Stomach (tissue), 4 donors: ENCODE data around the gene F10.

Experiments
- POLR2A ChIP-seq, 4 donors: fragments of 450-650 bp; IDR thresholded peaks; one replicate each; pipeline ENCODE4 v1.6.1; 2016; ENCODE audit warnings: antibody characterized with exemption in 4 of 4, control low read depth in 2 of 4, mild to moderate bottlenecking in 1 of 4, moderate library complexity in 1 of 4
- POLR2AphosphoS5 ChIP-seq, 3 donors: sonication (generic); formaldehyde crosslinking; IDR thresholded peaks; one replicate each; pipeline ENCODE4 v1.6.1; 2016; ENCODE audit warnings: antibody characterized with exemption in 3 of 3
- TF ChIP-seq, protein P1 (sequence below), 7 experiments: fragments of 450-650 bp in 4 of 7; fragments of 200-600 bp in 3 of 7; sonication (generic) in 3 of 7; IDR thresholded peaks; one replicate each; pipeline ENCODE4 v1.5.1; 2016 to 2019; ENCODE audit warnings: antibody characterized with exemption in 7 of 7, control low read depth in 2 of 7, mild to moderate bottlenecking in 1 of 7

DNA sequence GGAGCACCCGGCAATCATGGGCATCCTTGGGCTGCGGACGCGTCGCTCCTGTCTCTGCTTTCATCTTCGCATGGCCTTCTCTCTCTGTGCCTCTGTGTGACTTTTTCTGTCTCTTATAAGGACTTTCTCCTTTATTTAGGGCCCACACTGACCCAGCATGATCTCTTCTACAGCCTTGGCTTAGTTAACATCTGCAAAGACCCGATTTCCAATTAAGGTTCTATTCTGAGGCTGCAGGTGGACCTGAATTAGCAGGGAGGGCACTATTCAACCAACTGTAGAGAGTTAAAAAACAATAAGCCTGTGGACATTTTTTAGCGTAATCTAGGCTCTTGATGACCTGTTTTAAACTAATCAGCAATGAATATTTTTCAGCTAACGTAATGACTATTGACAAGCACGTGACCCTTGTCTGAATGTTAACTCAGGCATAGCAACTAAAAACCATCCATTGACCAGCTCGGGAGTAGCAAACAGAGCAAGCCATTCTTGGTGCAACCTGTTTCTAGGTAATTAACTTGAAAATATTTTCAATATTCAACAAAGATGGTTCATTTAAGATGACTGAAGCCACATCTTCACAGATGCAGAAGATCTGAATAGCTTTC is 15.2 kb downstream of the F10 start:
- TF ChIP-seq, protein P1, sequence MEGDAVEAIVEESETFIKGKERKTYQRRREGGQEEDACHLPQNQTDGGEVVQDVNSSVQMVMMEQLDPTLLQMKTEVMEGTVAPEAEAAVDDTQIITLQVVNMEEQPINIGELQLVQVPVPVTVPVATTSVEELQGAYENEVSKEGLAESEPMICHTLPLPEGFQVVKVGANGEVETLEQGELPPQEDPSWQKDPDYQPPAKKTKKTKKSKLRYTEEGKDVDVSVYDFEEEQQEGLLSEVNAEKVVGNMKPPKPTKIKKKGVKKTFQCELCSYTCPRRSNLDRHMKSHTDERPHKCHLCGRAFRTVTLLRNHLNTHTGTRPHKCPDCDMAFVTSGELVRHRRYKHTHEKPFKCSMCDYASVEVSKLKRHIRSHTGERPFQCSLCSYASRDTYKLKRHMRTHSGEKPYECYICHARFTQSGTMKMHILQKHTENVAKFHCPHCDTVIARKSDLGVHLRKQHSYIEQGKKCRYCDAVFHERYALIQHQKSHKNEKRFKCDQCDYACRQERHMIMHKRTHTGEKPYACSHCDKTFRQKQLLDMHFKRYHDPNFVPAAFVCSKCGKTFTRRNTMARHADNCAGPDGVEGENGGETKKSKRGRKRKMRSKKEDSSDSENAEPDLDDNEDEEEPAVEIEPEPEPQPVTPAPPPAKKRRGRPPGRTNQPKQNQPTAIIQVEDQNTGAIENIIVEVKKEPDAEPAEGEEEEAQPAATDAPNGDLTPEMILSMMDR (IDR thresholded peaks at IDR 0.05): no peak
- TF ChIP-seq POLR2A (IDR thresholded peaks at IDR 0.05) (no peak), POLR2AphosphoS5 (IDR thresholded peaks at IDR 0.05) (no peak)
